Globus pallidus (tissue), 1 donor: Measurements from ENCODE around the gene RICTOR.

Source experiments
- DNase-seq: peaks from one replicate; pipeline ENCODE4 v3.0.0-alpha.2; 2015; ENCODE audit warnings: low spot score

The RICTOR gene

GRCh38 chr5:38888041-38888440 lies 186.2 kb downstream of the RICTOR start:
- DNase-seq = no peak
